OCI-LY3 (cell line): ENCODE results near the gene EYA4.

Source experiments
- H2AFZ ChIP-seq: fragments of 200-600, 300-600 bp; shearing (Covaris generic); 2 replicates; pipeline ENCODE4 v1.6.0; 2014; ENCODE audit warnings: antibody characterized with exemption, low read depth, low read length
- H3K27ac ChIP-seq: fragments of 200-600, 300-600 bp; sonication (generic); 2 replicates; pipeline ENCODE4 v1.5.1; 2014; ENCODE audit warnings: mild to moderate bottlenecking, low read length, moderate library complexity, mixed read lengths
- H3K27me3 ChIP-seq: fragments of 200-600, 300-600 bp; sonication (generic); 2 replicates; pipeline ENCODE4 v1.6.1; 2014; ENCODE audit warnings: low read depth, low read length, mixed read lengths
- H3K36me3 ChIP-seq: fragments of 200-600, 300-600 bp; sonication (generic); replicated peaks from 2 replicates; pipeline ENCODE3; 2014; ENCODE audit warnings: low read depth, low read length, mixed read lengths
- H3K4me1 ChIP-seq: fragments of 300-600, 200-600 bp; sonication (generic); 2 replicates; pipeline ENCODE4 v1.6.1; 2014; ENCODE audit warnings: low read length, mixed read lengths
- H3K4me2 ChIP-seq: fragments of 200-600, 300-600 bp; sonication (generic); 2 replicates; pipeline ENCODE4 v1.6.1; 2014; ENCODE audit warnings: low read length, mixed read lengths
- H3K4me3 ChIP-seq: fragments of 300-600, 200-600 bp; sonication (generic); 2 replicates; pipeline ENCODE4 v1.5.1; 2014; ENCODE audit warnings: antibody characterized with exemption, mild to moderate bottlenecking, low read length, moderate library complexity
- H3K79me2 ChIP-seq: fragments of 300-600, 200-600 bp; shearing (Covaris generic); 2 replicates; pipeline ENCODE4 v1.6.1; 2014; ENCODE audit warnings: mild to moderate bottlenecking, low read length, mixed read lengths
- H3K9ac ChIP-seq: fragments of 300-600, 200-600 bp; shearing (Covaris generic); 2 replicates; pipeline ENCODE4 v1.6.0; 2014; ENCODE audit warnings: mild to moderate bottlenecking, low read length, moderate library complexity
- H3K9me3 ChIP-seq: fragments of 200-600, 300-600 bp; shearing (Covaris generic); 2 replicates; pipeline ENCODE4 v1.6.1; 2014; ENCODE audit warnings: low read length, mixed read lengths; ENCODE audit not compliant: insufficient read depth
- H4K20me1 ChIP-seq: fragments of 200-600, 300-600 bp; sonication (generic); 2 replicates; pipeline ENCODE4 v1.6.1; 2016; ENCODE audit warnings: low read length, mixed read lengths; ENCODE audit not compliant: insufficient read depth
- EZH2phosphoT487 ChIP-seq: fragments of 200-600 bp; shearing (Covaris generic); IDR thresholded peaks from 2 replicates; pipeline ENCODE4 v1.6.1; 2018; ENCODE audit warnings: antibody characterized with exemption, mixed run types, low read depth
- TF ChIP-seq, protein P1 (sequence below): fragments of 200-600, 300-600 bp; sonication (generic); IDR thresholded peaks from 2 replicates; pipeline ENCODE4 v1.5.1; 2014; ENCODE audit warnings: antibody characterized with exemption, low read length, low read depth

The EYA4 gene, protein sequence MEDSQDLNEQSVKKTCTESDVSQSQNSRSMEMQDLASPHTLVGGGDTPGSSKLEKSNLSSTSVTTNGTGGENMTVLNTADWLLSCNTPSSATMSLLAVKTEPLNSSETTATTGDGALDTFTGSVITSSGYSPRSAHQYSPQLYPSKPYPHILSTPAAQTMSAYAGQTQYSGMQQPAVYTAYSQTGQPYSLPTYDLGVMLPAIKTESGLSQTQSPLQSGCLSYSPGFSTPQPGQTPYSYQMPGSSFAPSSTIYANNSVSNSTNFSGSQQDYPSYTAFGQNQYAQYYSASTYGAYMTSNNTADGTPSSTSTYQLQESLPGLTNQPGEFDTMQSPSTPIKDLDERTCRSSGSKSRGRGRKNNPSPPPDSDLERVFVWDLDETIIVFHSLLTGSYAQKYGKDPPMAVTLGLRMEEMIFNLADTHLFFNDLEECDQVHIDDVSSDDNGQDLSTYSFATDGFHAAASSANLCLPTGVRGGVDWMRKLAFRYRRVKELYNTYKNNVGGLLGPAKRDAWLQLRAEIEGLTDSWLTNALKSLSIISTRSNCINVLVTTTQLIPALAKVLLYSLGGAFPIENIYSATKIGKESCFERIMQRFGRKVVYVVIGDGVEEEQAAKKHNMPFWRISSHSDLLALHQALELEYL

DNA sequence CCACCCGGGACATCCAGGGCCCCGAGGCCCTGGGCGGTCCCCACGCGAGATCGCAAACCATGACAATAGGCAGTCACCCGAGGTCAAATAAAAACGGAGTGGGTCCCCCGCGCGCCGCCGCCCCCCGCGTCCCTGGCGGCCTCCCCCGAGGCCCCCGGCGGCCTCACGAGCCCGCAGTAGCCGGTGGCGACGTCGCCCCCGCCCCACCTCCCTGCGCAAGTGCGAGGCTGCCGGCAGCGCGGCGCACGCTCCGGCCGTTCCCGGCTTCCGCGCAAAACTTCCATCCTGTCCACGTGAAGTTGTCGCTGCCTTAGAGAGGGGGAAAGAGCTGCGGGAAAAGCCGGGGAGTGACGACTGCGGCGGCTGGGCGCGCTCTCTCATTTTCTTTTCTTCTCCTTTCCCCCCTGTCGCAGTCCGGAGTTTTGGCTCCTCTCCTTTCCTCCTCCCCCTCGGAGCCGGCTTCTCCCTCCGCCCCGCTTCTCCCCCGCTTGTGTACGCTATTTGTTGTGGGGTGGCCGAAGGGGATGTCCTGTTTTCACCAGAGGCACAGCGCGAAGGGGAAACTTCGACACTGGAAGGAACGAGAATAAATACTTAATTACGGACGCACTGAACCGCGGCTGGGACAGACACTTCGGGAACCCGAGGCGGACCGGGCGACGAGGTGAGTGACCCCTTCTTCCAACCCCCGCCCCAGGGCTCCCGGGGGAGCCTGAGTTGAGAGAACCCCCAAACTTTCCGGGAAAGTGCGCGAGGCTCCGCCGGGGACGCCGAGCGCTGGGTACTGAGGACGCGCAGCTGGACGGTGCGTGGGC lies at the start of gene EYA4:
Gene EYA4, plus strand, starts transcription at position 272 of the 815 bp plus-strand sequence. CDS start 33,424 bp downstream, outside the sequence.
- Histone ChIP-seq H3K4me3 (no peak within 1 kb of the TSS), H3K9me3 (no peaks in the 10 kb centered on the region), H3K36me3 (no peaks in the 10 kb centered on the region), H4K20me1 (no peaks in the 10 kb centered on the region), H3K4me2 (no peak within 1 kb of the TSS), H3K27me3 (no peaks in the 10 kb centered on the region), H2AFZ (no peak within 1 kb of the TSS), H3K27ac (no peak within 1 kb of the TSS), H3K4me1 (no peaks in the 10 kb centered on the region), H3K9ac (no peak within 1 kb of the TSS), H3K79me2 (no peaks in the 10 kb centered on the region)
- no peak for TF ChIP-seq EZH2phosphoT487
- TF ChIP-seq, protein P1, sequence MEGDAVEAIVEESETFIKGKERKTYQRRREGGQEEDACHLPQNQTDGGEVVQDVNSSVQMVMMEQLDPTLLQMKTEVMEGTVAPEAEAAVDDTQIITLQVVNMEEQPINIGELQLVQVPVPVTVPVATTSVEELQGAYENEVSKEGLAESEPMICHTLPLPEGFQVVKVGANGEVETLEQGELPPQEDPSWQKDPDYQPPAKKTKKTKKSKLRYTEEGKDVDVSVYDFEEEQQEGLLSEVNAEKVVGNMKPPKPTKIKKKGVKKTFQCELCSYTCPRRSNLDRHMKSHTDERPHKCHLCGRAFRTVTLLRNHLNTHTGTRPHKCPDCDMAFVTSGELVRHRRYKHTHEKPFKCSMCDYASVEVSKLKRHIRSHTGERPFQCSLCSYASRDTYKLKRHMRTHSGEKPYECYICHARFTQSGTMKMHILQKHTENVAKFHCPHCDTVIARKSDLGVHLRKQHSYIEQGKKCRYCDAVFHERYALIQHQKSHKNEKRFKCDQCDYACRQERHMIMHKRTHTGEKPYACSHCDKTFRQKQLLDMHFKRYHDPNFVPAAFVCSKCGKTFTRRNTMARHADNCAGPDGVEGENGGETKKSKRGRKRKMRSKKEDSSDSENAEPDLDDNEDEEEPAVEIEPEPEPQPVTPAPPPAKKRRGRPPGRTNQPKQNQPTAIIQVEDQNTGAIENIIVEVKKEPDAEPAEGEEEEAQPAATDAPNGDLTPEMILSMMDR = no peak

DNA sequence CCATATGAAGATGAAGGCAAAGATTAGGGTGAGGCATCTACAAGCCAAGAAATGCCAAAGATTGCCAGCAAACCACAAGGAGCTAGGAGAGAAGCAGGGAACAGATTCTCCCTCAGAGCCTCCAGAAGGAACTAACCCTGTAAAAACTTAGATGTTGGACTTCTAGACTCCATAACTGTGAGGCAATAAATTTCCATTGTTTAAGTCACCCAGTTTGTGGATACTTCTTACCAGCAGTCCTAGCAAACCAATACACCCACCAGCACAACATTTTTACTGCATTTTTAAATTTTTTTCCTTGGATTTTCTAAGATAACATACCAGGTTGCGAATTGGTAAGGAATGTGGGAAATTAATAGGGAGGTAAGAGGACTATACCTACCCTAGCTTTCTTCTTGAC lies 47.8 kb upstream of the EYA4 start:
- peaks cover 6% of the 10 kb centered on the region; the same call in 1 of the 2 replicates for H3K27me3 ChIP-seq
- H3K27ac ChIP-seq = no peak overlapping the region
- H3K4me1 ChIP-seq = no peaks in the 10 kb centered on the region
- no peak overlapping the region for H3K4me3 ChIP-seq
- H3K4me2 ChIP-seq = no peak overlapping the region
- TF ChIP-seq, protein P1 = no peak
- TF ChIP-seq EZH2phosphoT487 = no peak
- no peaks in the 10 kb centered on the region for H3K9me3 ChIP-seq
- H3K79me2 ChIP-seq = no peaks in the 10 kb centered on the region
- no peak overlapping the region for H3K9ac ChIP-seq
- H2AFZ ChIP-seq = no peak overlapping the region
- H3K36me3 ChIP-seq = no peaks in the 10 kb centered on the region
- H4K20me1 ChIP-seq = no peaks in the 10 kb centered on the region

DNA sequence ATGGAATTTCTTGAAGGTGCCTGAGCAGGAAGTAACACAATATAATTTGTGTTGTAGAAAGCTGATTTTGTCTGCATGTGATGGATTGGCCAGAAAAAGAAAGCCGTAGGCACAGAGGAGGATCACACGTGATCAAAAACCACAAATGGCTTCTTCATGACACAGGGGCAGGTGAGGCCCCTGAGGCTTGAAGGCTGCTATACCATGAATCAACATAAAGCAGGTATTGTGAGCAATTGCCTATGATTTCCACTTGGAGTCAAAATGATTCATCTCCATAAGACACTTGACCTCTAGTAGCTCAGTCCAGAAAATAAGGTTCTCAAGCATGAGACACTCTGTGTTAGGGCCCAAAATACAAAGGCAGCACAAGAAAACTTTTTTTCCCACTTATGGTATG lies 42.4 kb upstream of the EYA4 start:
- H3K4me2 ChIP-seq = no peak overlapping the region
- H3K9me3 ChIP-seq = no peaks in the 10 kb centered on the region
- H3K27ac ChIP-seq = no peak overlapping the region
- H3K27me3 ChIP-seq = no peaks in the 10 kb centered on the region
- H3K4me1 ChIP-seq = peaks cover 4% of the 10 kb centered on the region; the same call in 1 of the 2 replicates
- H3K36me3 ChIP-seq = no peaks in the 10 kb centered on the region
- no peak overlapping the region for H2AFZ ChIP-seq
- no peak overlapping the region for H3K9ac ChIP-seq
- no peak overlapping the region for H3K4me3 ChIP-seq
- no peaks in the 10 kb centered on the region for H3K79me2 ChIP-seq
- no peak for TF ChIP-seq EZH2phosphoT487
- TF ChIP-seq, protein P1 = no peak
- no peaks in the 10 kb centered on the region for H4K20me1 ChIP-seq
